Suppressor macrophage treated with lipopolysaccharide for 1 hour (primary cell): Measurements from ENCODE around the gene KRTAP4-1.
"Not testable (repeated sequence)": the region's sequence is repeated elsewhere in the genome, so short reads cannot be mapped to it uniquely, and the experiment has no call there.

Source experiments
- DNase-seq, 3 donors: peaks; one replicate each; pipeline ENCODE4 v3.0.0-alpha.2; 2020 to 2022

The KRTAP4-1 gene

DNA sequence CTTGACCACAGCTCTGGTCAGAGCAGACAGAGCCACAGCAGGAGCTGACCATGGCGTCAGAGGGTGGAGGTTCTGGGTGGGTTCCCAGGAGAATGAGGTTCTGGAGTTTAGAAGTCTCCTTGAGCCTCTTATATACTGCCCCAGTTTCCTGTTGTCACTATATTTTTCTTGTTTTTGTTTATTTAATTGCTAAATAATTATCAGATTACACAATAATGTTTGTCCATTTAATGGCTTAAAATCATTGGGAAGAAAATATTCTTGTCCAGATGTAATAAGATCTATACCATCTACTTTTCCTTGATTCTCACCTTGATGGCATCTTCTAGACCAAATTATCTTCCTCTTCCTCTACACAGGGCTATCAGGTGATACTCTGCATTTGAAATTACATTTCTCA, 16.6 kb downstream of the KRTAP4-1 start, which contains the start of gene KRTAP4-3:
KRTAP4-3 (minus strand) TSS at position 101 of the 400 bp plus-strand sequence; CDS start at position 52, 49 bp downstream.
- no peak for DNase-seq

GRCh38 chr17:41167561-41167960, 17.1 kb downstream of the KRTAP4-1 start:
- no peak for DNase-seq

DNA sequence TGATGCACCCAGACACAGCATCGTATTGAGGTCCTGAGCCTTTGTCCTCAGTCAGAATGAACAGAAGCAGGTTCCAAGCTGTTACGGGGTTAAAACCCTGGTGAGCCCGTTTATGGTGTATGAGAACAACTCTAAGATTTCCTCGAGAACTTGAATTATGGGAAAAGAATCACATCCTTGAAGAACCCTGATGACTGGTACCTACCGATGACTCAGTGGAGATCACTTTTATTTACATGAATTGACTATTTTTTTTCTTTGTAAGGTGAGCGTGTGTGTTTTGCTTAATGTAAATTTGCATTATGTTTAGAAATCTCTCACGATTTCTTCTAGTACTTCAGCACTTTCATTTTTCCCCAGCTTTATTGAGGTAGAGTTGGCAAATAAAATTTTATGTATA, 20.9 kb downstream of the KRTAP4-1 start:
- DNase-seq, result no peak

- no peak for DNase-seq
These were observed 24.1 kb downstream of the KRTAP4-1 start, which contains the start of gene KRTAP4-4 for GRCh38 chr17:41160648-41161047. KRTAP4-4 (minus strand) TSS chr17:41160748; CDS start chr17:41160691, 57 bp downstream.

DNA sequence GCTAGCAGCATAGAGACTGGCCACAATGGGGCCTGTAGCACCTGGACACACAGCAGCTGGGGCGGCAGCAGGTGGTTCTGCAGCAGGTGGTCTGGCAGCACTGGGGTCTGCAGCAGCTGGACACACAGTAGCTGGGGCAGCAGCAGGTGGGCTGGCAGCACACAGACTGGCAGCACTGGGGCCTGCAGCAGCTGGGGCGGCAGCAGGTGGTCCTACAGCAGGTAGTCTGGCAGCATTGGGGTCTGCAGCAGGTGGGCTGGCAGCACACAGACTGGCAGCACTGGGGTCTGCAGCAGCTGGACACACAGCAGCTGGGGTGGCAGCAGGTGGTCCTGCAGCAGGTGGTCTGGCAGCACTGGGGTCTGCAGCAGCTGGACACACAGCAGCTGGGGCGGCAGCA, 24.5 kb downstream of the KRTAP4-1 start:
- DNase-seq, result not testable (repeated sequence)

DNA sequence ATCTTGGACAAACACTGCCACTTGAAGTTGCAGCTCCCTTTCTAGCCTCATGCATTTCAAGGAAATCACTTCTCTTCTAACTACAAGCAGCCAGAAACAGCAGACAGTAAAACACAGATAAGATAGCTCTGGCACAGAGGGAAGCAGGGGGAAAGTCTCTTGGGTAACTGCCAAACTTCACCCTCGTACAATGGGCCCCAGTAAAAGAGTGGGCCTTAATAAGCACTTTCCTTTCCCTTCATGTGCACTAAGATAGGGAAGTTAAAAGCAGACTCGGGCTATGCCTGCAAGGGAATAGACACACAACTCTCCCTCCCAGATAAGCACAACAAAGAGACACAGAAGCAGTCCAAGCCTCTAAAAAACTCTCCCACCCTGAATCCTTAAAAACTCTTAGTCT, 30.9 kb downstream of the KRTAP4-1 start:
- peak; percentile 24 to 32 (median 27) for DNase-seq

GRCh38 chr17:41151525-41151924, 33.2 kb downstream of the KRTAP4-1 start:
- no peak for DNase-seq

GRCh38 chr17:41150026-41150425, 34.7 kb downstream of the KRTAP4-1 start:
- DNase-seq, result no peak

- DNase-seq, result no peak
These were observed 35.1 kb downstream of the KRTAP4-1 start, which contains the start of gene KRTAP4-5 for GRCh38 chr17:41149652-41149985. KRTAP4-5 (minus strand) TSS chr17:41149825; CDS start chr17:41149767, 58 bp downstream.

DNA sequence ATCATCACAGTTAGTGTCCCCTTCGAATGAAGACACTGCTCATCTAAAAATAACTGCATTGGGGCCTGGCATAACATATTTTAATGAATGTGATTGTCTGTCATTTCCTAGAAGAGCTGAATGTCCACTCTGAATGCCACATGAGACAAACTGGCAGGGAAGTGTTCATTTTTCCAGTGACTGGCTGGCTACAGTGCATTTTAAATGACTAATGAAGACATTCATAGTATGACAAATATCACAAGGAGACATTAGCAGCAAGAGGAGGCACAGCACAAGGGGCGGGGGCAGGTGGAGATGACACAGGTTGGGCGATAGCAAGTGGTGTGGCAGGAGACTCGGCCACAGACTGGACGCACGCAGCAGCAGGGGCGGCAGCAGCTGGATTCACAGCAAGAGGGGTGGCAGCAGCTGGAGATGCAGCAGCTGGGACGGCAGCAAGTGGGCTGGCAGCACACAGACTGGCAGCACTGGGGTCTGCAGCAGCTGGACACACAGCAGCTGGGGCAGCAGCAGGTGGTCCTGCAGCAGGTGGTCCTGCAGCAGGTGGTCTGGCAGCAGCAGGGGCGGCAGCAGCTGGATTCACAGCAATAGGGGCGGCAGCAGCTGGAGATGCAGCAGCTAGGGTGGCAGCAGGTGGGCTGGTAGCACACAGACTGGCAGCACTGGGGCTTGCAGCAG, 35.6 kb downstream of the KRTAP4-1 start:
- peak in 1 of 3 donors; percentile 14 for DNase-seq

DNA sequence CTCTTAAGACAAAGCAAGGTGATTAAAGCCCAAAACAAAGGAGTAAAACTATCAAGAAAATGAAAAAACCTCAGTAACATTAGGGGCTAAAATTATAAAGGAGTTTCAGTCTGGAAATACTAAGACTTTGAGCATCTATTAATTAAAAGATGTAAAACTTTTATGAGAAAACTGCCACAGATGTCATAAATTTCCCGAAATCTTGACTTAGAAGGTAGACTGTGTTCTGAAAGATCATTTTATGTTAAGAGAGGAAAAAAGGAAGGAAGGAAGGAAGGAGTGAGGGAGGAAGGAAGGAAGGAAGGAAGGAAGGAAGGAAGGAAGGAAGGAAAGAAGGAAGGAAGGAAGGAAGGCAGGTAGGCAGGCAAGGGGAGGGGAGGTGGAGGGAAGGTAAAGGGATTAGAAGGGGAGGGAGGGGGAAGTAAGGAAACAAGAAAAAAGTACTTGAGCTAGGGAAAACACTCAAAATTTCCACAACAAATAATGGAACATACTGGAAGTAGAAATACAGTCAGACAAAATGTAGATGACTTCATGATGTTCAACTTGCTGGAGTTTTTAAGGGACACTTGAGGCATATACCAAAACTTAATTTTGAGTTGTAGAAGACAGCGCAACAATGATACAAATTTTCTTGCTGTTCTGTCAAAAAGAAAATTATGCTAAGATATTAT, 37.0 kb downstream of the KRTAP4-1 start:
- DNase-seq, result peak; percentile 9 to 47 (median 35)

- no peak for DNase-seq
These were observed 39.5 kb downstream of the KRTAP4-1 start for GRCh38 chr17:41145261-41145660.

DNA sequence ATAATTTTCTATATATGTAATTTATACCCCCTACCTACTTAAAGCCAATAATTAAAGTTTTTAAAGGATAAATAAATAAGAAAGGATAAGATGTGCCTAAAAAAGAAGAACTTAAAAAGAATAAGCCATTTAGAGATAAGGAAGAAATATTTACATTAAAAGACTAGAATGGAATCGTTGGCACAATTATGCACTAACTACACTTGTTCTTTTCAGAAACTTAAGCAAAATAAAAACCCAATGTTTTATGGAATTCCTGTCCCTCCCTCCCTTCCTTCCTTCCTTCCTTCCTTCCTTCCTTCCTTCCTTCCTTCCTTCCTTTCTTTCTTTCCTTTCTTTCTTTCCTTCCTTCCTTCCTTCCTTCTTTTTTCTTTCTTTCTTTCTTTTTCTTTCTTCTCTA, 39.9 kb downstream of the KRTAP4-1 start:
- no peak for DNase-seq

DNA sequence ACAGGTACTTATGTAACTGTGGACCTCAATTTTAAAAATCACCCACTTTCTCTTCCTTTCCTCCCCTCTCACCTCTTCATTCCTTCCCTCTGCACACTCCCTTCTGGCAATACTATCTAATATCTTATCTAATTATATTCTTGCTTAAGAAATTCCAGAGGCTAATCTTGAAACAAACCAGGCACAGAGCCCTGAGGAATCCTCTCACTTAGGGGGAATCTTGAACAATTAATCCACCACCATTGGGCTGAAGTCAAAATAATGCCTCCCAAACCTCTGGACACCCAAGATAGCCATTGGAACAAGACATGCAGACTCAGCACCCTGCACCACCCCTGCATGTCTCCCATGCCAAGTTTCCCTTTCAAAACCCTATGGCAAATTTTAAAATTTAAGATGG, 43.4 kb downstream of the KRTAP4-1 start:
- DNase-seq, result no peak

GRCh38 chr17:41140360-41141131, 44.2 kb downstream of the KRTAP4-1 start, which contains the start of gene KRTAP4-6:
KRTAP4-6 (minus strand) TSS chr17:41140544; CDS start chr17:41140487, 57 bp downstream.
- DNase-seq, result peak; percentile 59 to 79 (median 75)

GRCh38 chr17:41139865-41140264, 44.8 kb downstream of the KRTAP4-1 start:
- not testable (repeated sequence) for DNase-seq
